Tibial artery (tissue), 4 donors: ENCODE data around the gene NLRP13.

Experiments used
- DNase-seq, 2 donors: peaks; one replicate each; pipeline ENCODE4 v3.0.0-alpha.2; 2019
- H3K27ac ChIP-seq, 2 donors: fragments of 200-600 bp; sonication (generic) in 1 of 2; 1 replicate in 1 of 2; 2 replicates in 1 of 2; pipeline ENCODE4 v1.5.1; 2018 to 2019; ENCODE audit warnings: mild to moderate bottlenecking in 1 of 2
- H3K27me3 ChIP-seq, 2 donors: fragments of 200-600 bp; sonication (generic) in 1 of 2; one replicate each; pipeline versions ENCODE4 v1.5.1 to v1.6.0; 2016 to 2019
- H3K36me3 ChIP-seq, 3 donors: fragments of 200-600 bp; sonication (generic) in 2 of 3; one replicate each; pipeline ENCODE4 v1.5.1; 2016 to 2019; ENCODE audit warnings: mild to moderate bottlenecking in 2 of 3
- H3K4me1 ChIP-seq, 4 donors: fragments of 200-600 bp; sonication (generic) in 2 of 4; 1 replicate in 3 of 4; 2 replicates in 1 of 4; pipeline ENCODE4 v1.5.1; 2016 to 2019
- H3K4me3 ChIP-seq, 2 donors: fragments of 200-600 bp; sonication (generic) in 1 of 2; 1 replicate in 1 of 2; 2 replicates in 1 of 2; pipeline ENCODE4 v1.5.1; 2018 to 2019; ENCODE audit warnings: mild to moderate bottlenecking in 2 of 2
- H3K9me3 ChIP-seq, 3 donors: fragments of 200-600 bp; sonication (generic) in 1 of 3; one replicate each; pipeline ENCODE4 v1.5.1; 2016 to 2019
- CTCF ChIP-seq, 2 experiments: fragments of 200-600 bp in 1 of 2; fragments of 450-650 bp in 1 of 2; IDR thresholded peaks; one replicate each; pipeline ENCODE4 v1.5.1; 2017 to 2019; ENCODE audit warnings: antibody characterized with exemption in 2 of 2, mild to moderate bottlenecking in 1 of 2, moderate library complexity in 1 of 2
- intact Hi-C: fragments of 100-400 bp; cut with DNase I; formaldehyde crosslinking; loops from one replicate; pipeline ENCODE4 v1.15.0; 2023; ENCODE audit warnings: low total_unique reads

NLRP13 gene, protein sequence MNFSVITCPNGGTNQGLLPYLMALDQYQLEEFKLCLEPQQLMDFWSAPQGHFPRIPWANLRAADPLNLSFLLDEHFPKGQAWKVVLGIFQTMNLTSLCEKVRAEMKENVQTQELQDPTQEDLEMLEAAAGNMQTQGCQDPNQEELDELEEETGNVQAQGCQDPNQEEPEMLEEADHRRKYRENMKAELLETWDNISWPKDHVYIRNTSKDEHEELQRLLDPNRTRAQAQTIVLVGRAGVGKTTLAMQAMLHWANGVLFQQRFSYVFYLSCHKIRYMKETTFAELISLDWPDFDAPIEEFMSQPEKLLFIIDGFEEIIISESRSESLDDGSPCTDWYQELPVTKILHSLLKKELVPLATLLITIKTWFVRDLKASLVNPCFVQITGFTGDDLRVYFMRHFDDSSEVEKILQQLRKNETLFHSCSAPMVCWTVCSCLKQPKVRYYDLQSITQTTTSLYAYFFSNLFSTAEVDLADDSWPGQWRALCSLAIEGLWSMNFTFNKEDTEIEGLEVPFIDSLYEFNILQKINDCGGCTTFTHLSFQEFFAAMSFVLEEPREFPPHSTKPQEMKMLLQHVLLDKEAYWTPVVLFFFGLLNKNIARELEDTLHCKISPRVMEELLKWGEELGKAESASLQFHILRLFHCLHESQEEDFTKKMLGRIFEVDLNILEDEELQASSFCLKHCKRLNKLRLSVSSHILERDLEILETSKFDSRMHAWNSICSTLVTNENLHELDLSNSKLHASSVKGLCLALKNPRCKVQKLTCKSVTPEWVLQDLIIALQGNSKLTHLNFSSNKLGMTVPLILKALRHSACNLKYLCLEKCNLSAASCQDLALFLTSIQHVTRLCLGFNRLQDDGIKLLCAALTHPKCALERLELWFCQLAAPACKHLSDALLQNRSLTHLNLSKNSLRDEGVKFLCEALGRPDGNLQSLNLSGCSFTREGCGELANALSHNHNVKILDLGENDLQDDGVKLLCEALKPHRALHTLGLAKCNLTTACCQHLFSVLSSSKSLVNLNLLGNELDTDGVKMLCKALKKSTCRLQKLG

DNA sequence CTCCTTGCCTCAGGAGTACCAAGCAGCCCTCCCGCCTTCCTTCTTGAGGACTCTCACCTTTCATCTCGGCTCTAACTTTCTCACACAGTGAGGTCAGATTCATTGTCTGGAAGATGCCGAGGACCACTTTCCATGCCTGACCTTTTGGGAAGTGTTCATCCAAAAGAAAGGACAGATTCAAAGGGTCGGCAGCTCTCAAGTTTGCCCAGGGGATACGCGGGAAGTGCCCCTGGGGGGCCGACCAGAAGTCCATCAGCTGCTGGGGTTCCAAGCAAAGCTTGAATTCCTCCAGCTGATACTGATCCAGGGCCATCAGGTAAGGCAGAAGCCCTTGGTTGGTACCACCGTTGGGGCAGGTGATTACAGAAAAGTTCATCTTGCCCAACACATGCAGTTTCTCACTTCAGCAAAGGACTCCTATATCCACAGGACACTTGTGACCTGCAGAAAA is at the start of gene NLRP13:
NLRP13 (minus strand) TSS at position 401 of the 451 bp plus-strand sequence; CDS start at position 376, 25 bp downstream.
- TF ChIP-seq CTCF (IDR thresholded peaks at IDR 0.05): no peak
- DNase-seq: no peak
- no peak within 1 kb of the TSS for H3K4me3 ChIP-seq
- H3K27ac ChIP-seq: no peak within 1 kb of the TSS
- no peaks in the 10 kb centered on the region for H3K27me3 ChIP-seq
- peaks cover 0 to 3% (median 0%) of the 10 kb centered on the region in 3 donors for H3K9me3 ChIP-seq
- H3K36me3 ChIP-seq: no peaks in the 10 kb centered on the region
- no peaks in the 10 kb centered on the region for H3K4me1 ChIP-seq
- intact Hi-C loops: no loop called here

GRCh38 chr19:55980415-55980814 is 48.3 kb upstream of the NLRP13 start:
- intact Hi-C loops: no loop called here
- Histone ChIP-seq H3K4me3 (no peak overlapping the region), H3K4me1 (no peaks in the 10 kb centered on the region), H3K9me3 (no peaks in the 10 kb centered on the region), H3K27me3 (no peaks in the 10 kb centered on the region), H3K36me3 (no peaks in the 10 kb centered on the region), H3K27ac (no peak overlapping the region)
- DNase-seq: no peak
- TF ChIP-seq CTCF (IDR thresholded peaks at IDR 0.05): no peak

DNA sequence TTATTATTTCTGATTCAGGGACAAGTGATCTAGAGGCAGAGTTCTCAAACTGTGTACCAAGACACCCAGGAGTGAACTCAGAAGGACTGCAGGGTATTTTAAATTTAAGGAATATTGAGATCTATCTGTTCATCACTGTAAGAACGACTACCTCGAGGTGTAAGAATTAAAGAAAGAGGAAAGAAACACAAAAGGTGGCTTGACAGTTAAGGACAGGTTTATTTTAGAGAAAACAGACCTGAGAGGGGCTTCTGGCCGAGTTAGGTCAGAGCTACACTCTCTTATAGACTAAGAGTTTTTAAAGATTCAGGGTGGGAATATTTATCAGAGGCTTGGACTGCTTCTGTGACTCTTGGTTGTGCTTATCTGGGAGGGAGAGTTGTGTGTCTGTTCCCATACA is 41.8 kb upstream of the NLRP13 start:
- H3K4me3 ChIP-seq: no peak overlapping the region
- DNase-seq: no peak
- H3K27me3 ChIP-seq: no peaks in the 10 kb centered on the region
- TF ChIP-seq CTCF (IDR thresholded peaks at IDR 0.05): no peak
- H3K36me3 ChIP-seq: no peaks in the 10 kb centered on the region
- no peak overlapping the region for H3K27ac ChIP-seq
- intact Hi-C loops: no loop called here
- peaks cover 0 to 4% (median 0%) of the 10 kb centered on the region in 3 donors for H3K9me3 ChIP-seq
- H3K4me1 ChIP-seq: no peaks in the 10 kb centered on the region

- no peaks in the 10 kb centered on the region for H3K36me3 ChIP-seq
- H3K4me3 ChIP-seq: no peak overlapping the region
- no peak overlapping the region for H3K27ac ChIP-seq
- no peaks in the 10 kb centered on the region for H3K4me1 ChIP-seq
- DNase-seq: no peak
- intact Hi-C loops: no loop called here
- no peak for TF ChIP-seq CTCF (IDR thresholded peaks at IDR 0.05)
- no peaks in the 10 kb centered on the region for H3K9me3 ChIP-seq
- H3K27me3 ChIP-seq: no peaks in the 10 kb centered on the region
These were observed 30.1 kb upstream of the NLRP13 start for GRCh38 chr19:55962186-55962585.

DNA sequence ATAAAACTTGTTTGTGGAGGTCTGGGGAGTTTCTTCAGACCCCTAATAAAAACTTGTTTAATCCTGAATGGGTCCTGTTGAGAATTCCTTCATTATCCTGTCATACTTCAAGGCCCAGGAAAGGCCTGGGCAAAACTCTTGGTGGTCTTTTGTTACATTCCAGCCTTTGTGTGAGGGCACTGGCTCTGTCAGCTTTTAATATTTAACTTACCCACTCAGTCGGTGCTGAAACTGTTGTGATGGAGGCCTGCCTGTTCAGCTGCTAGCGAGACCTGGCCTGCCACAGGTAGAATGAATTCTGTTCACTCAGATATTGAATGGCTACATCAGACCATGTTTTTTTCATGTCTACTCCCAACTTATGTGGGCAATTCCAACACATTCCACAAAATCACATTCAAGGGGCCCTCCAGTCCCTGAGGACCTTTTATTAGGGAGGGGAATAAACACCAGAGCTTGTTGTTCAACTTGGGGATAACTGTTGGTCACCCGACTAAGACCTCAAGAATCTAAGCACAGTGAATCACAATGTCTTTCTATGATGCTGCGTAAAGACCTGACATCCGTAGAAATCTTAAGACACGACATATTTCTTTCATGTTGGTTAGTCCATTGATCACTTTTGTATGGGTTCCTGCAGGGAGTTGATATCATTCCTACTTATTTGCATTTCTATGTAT is 28.0 kb upstream of the NLRP13 start:
- H3K27me3 ChIP-seq: no peaks in the 10 kb centered on the region
- H3K4me1 ChIP-seq: no peaks in the 10 kb centered on the region
- no peak for DNase-seq
- H3K27ac ChIP-seq: no peak overlapping the region
- H3K36me3 ChIP-seq: no peaks in the 10 kb centered on the region
- no peak overlapping the region for H3K4me3 ChIP-seq
- no peak for TF ChIP-seq CTCF (IDR thresholded peaks at IDR 0.05)
- intact Hi-C loops: no loop called here
- H3K9me3 ChIP-seq: no peaks in the 10 kb centered on the region
